ENCODE results near the gene PRMT5.

GRCh38 chr14:22908601-22909000, 20.6 kb downstream of the PRMT5 start:
- TF ChIP-seq, protein P1, sequence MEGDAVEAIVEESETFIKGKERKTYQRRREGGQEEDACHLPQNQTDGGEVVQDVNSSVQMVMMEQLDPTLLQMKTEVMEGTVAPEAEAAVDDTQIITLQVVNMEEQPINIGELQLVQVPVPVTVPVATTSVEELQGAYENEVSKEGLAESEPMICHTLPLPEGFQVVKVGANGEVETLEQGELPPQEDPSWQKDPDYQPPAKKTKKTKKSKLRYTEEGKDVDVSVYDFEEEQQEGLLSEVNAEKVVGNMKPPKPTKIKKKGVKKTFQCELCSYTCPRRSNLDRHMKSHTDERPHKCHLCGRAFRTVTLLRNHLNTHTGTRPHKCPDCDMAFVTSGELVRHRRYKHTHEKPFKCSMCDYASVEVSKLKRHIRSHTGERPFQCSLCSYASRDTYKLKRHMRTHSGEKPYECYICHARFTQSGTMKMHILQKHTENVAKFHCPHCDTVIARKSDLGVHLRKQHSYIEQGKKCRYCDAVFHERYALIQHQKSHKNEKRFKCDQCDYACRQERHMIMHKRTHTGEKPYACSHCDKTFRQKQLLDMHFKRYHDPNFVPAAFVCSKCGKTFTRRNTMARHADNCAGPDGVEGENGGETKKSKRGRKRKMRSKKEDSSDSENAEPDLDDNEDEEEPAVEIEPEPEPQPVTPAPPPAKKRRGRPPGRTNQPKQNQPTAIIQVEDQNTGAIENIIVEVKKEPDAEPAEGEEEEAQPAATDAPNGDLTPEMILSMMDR (IDR thresholded peaks at IDR 0.05) = no peak
- TF ChIP-seq POLR2A (IDR thresholded peaks at IDR 0.05) = no peak

Data from lower leg skin (tissue), 3 donors.